H9 (cell line): ENCODE results near the gene PEX16. TPM values are rescaled to one million over a fixed set of nuclear protein-coding genes. Genes with fewer than 3 reads are reported as not detected.

Experiments used
- DNase-seq: peaks from one replicate; pipeline ENCODE4 v3.0.0-alpha.2; 2017
- H2AFZ ChIP-seq: one replicate; pipeline ENCODE4 v1.6.1; 2013; ENCODE audit warnings: mild to moderate bottlenecking, low read length, control low read depth, moderate library complexity
- H2AK5ac ChIP-seq: 2 replicates; pipeline ENCODE4 v1.6.1; 2013; ENCODE audit warnings: low read length, control low read depth, mixed read lengths; ENCODE audit not compliant: insufficient read length
- H2BK120ac ChIP-seq: one replicate; pipeline ENCODE4 v1.6.1; 2013; ENCODE audit warnings: low read depth, mild to moderate bottlenecking, low read length, control low read depth, inconsistent platforms; ENCODE audit not compliant: poor library complexity, severe bottlenecking
- H2BK12ac ChIP-seq: 2 replicates; pipeline ENCODE4 v1.6.1; 2013; ENCODE audit warnings: low read length, control low read depth, mixed read lengths, low read depth; ENCODE audit not compliant: insufficient read length
- H2BK15ac ChIP-seq: 2 replicates; pipeline ENCODE4 v1.6.1; 2013; ENCODE audit warnings: low read depth, low read length, control low read depth
- H2BK20ac ChIP-seq: one replicate; pipeline ENCODE4 v1.6.1; 2013; ENCODE audit warnings: low read depth, mild to moderate bottlenecking, low read length, control low read depth, inconsistent platforms; ENCODE audit not compliant: poor library complexity, severe bottlenecking
- H2BK5ac ChIP-seq: 2 replicates; pipeline ENCODE4 v1.6.1; 2013; ENCODE audit warnings: low read length, control low read depth, mixed read lengths; ENCODE audit not compliant: insufficient read length
- H3K14ac ChIP-seq: 2 replicates; pipeline ENCODE4 v1.6.1; 2013; ENCODE audit warnings: low read length, control low read depth; ENCODE audit not compliant: insufficient read depth
- H3K18ac ChIP-seq: 2 replicates; pipeline ENCODE4 v1.6.1; 2013; ENCODE audit warnings: low read depth, mild to moderate bottlenecking, mixed read lengths, low read length, control low read depth; ENCODE audit not compliant: insufficient read length
- H3K23ac ChIP-seq: 2 replicates; pipeline ENCODE4 v1.6.1; 2013; ENCODE audit warnings: low read length, control low read depth, mixed read lengths, low read depth; ENCODE audit not compliant: insufficient read length
- H3K23me2 ChIP-seq: 2 replicates; pipeline ENCODE4 v1.6.1; 2013; ENCODE audit warnings: low read depth, mild to moderate bottlenecking, mixed read lengths, low read length, control low read depth; ENCODE audit not compliant: insufficient read length, poor library complexity, severe bottlenecking
- H3K27ac ChIP-seq: 2 replicates; pipeline ENCODE4 v1.5.1; 2013; ENCODE audit warnings: low read length, control low read depth, mixed read lengths, low read depth; ENCODE audit not compliant: insufficient read length
- H3K27me3 ChIP-seq: 2 replicates; pipeline ENCODE4 v1.6.1; 2013; ENCODE audit warnings: low read length, control low read depth, inconsistent platforms; ENCODE audit not compliant: insufficient read depth
- H3K4ac ChIP-seq: 2 replicates; pipeline ENCODE4 v1.6.1; 2013; ENCODE audit warnings: low read depth, mild to moderate bottlenecking, control low read depth, inconsistent platforms, low read length, moderate library complexity
- H3K4me1 ChIP-seq: 2 replicates; pipeline ENCODE4 v1.6.1; 2013; ENCODE audit warnings: low read length, control low read depth, inconsistent platforms; ENCODE audit not compliant: insufficient read depth
- H3K4me2 ChIP-seq: 2 replicates; pipeline ENCODE4 v1.6.1; 2013; ENCODE audit warnings: low read length, control low read depth, mixed read lengths; ENCODE audit not compliant: insufficient read length, insufficient read depth
- H3K56ac ChIP-seq: 2 replicates; pipeline ENCODE4 v1.6.1; 2013; ENCODE audit warnings: low read depth, mild to moderate bottlenecking, mixed read lengths, low read length, control low read depth; ENCODE audit not compliant: insufficient read length
- H3K79me1 ChIP-seq: 2 replicates; pipeline ENCODE4 v1.6.1; 2013; ENCODE audit warnings: low read depth, mild to moderate bottlenecking, moderate library complexity, low read length, control low read depth, inconsistent platforms; ENCODE audit not compliant: insufficient read depth, poor library complexity, severe bottlenecking
- H3K79me2 ChIP-seq: 2 replicates; pipeline ENCODE4 v1.6.1; 2013; ENCODE audit warnings: low read length, control low read depth, inconsistent platforms; ENCODE audit not compliant: insufficient read depth
- H3K9ac ChIP-seq: 2 replicates; pipeline ENCODE4 v1.6.1; 2013; ENCODE audit warnings: low read length, control low read depth, mixed read lengths; ENCODE audit not compliant: insufficient read length; ENCODE audit errors: extremely low read depth
- H3K9me3 ChIP-seq: one replicate; pipeline ENCODE4 v1.6.1; 2013; ENCODE audit warnings: low read depth, low read length, inconsistent platforms; ENCODE audit not compliant: control insufficient read depth
- H3T11ph ChIP-seq: one replicate; pipeline ENCODE4 v1.6.1; 2013; ENCODE audit warnings: mild to moderate bottlenecking, low read length, control low read depth, inconsistent platforms
- H4K20me1 ChIP-seq: one replicate; pipeline ENCODE4 v1.6.1; 2013; ENCODE audit not compliant: control insufficient read depth, insufficient read length, insufficient read depth
- H4K5ac ChIP-seq: 2 replicates; pipeline ENCODE4 v1.6.1; 2013; ENCODE audit warnings: low read depth, mild to moderate bottlenecking, mixed read lengths, low read length, control low read depth; ENCODE audit not compliant: insufficient read length
- H4K8ac ChIP-seq: replicated peaks from 2 replicates; pipeline ENCODE4 v1.6.1; 2013; ENCODE audit warnings: low read length, control low read depth, mixed read lengths, low read depth; ENCODE audit not compliant: insufficient read length
- H4K91ac ChIP-seq: 2 replicates; pipeline ENCODE4 v1.6.1; 2013; ENCODE audit warnings: low read depth, mild to moderate bottlenecking, moderate library complexity, mixed read lengths, low read length, control low read depth; ENCODE audit not compliant: insufficient read length
- H3K27ac Mint-ChIP-seq, 3 experiments: 2 replicates in 2 of 3; 3 replicates in 1 of 3; pipeline ENCODE4 v1.8.0; 2020 to 2021; ENCODE audit warnings: mixed read lengths in 3 of 3, mild to moderate bottlenecking in 1 of 3, moderate library complexity in 1 of 3
- H3K27me3 Mint-ChIP-seq: 2 replicates; pipeline ENCODE4 v1.8.0; 2021; ENCODE audit warnings: low read depth, mild to moderate bottlenecking, moderate library complexity, mixed read lengths
- H3K36me3 Mint-ChIP-seq, 3 experiments: 2 replicates in 2 of 3; 3 replicates in 1 of 3; pipeline ENCODE4 v1.8.0; 2020 to 2021; ENCODE audit warnings: low read depth in 3 of 3, mixed read lengths in 3 of 3; ENCODE audit not compliant: insufficient read depth in 1 of 3
- H3K4me1 Mint-ChIP-seq, 2 experiments: 2 replicates each; pipeline ENCODE4 v1.8.0; 2020; ENCODE audit warnings: mixed read lengths in 2 of 2
- H3K4me3 Mint-ChIP-seq, 2 experiments: 2 replicates in 1 of 2; 3 replicates in 1 of 2; pipeline ENCODE4 v1.8.0; 2020 to 2021; ENCODE audit warnings: mild to moderate bottlenecking in 2 of 2, mixed read lengths in 2 of 2, moderate library complexity in 1 of 2
- H3K9me3 Mint-ChIP-seq, 2 experiments: 2 replicates in 1 of 2; 3 replicates in 1 of 2; pipeline ENCODE4 v1.8.0; 2020; ENCODE audit warnings: mild to moderate bottlenecking in 2 of 2, mixed read lengths in 2 of 2, moderate library complexity in 1 of 2
- CTCF ChIP-seq: fragments of 200-600 bp; sonication (generic); conservative IDR thresholded peaks from 3 replicates; pipeline ENCODE4 v1.8.0; 2021; ENCODE audit warnings: antibody characterized with exemption, mild to moderate bottlenecking
- WGBS: extraction: QIAGEN DNeasy Blood & Tissue Kit; methylation state at CpG from one replicate; pipeline ENCODE4 v1.1.7; 2013; ENCODE audit warnings: missing lambda C conversion rate, low lambda C conversion rate, mixed read lengths; ENCODE audit not compliant: insufficient read length; ENCODE audit errors: extremely low coverage; 5-methylcytosine and 5-hydroxymethylcytosine counted together
- total RNA-seq: library from RNA; stranded (reverse); gene quantifications from 2 replicates; pipeline ENCODE4 v1.2.1, GENCODE V29; 2021

PEX16 gene
- total RNA-seq, 1 experiment from 2014 or later: 30.8 TPM

- H3K4me1 ChIP-seq: 0 out of 2 replicates have a peak, but pooled peaks cover 2% of the 10 kb centered on the region
- no peaks in the 10 kb centered on the region for H3K23me2 ChIP-seq
- no peak overlapping the region; a peak in 1 of 5 replicates for H3K4me3 Mint-ChIP-seq
- no peak overlapping the region for H3K27ac ChIP-seq
- H3K9me3 ChIP-seq: no peaks in the 10 kb centered on the region
- no peaks in the 10 kb centered on the region for H3K79me2 ChIP-seq
- no peak overlapping the region for H4K8ac ChIP-seq
- H3K14ac ChIP-seq: no peak overlapping the region
- no peak overlapping the region for H2AK5ac ChIP-seq
- no peaks in the 10 kb centered on the region for H4K20me1 ChIP-seq
- H3K23ac ChIP-seq: no peak overlapping the region
- H3T11ph ChIP-seq: no peak overlapping the region
- H4K5ac ChIP-seq: no peak overlapping the region
- peaks cover 0 to 7% (median 0%) of the 10 kb centered on the region in 3 experiments; a peak in 3 of 7 replicates for H3K36me3 Mint-ChIP-seq
- WGBS: no CpG with 5 or more reads among the region's 10 CpGs
- no peak for TF ChIP-seq CTCF
- no peak overlapping the region for H3K9ac ChIP-seq
- no peaks in the 10 kb centered on the region; a peak in 1 of 5 replicates for H3K9me3 Mint-ChIP-seq
- H3K18ac ChIP-seq: no peak overlapping the region
- no peak overlapping the region for H2BK20ac ChIP-seq
- H2BK15ac ChIP-seq: no peak overlapping the region
- H2BK12ac ChIP-seq: no peak overlapping the region
- no peak overlapping the region for H3K4ac ChIP-seq
- H3K56ac ChIP-seq: no peak overlapping the region
- H2BK5ac ChIP-seq: no peak overlapping the region
- H3K79me1 ChIP-seq: no peaks in the 10 kb centered on the region
- H3K27ac Mint-ChIP-seq: no peak overlapping the region
- no peak overlapping the region for H2BK120ac ChIP-seq
- no peak overlapping the region for H3K4me2 ChIP-seq
- peaks cover 12 to 21% of the 10 kb centered on the region in 2 experiments for H3K4me1 Mint-ChIP-seq
- no peaks in the 10 kb centered on the region for H3K27me3 ChIP-seq
- H4K91ac ChIP-seq: no peak overlapping the region
- H3K27me3 Mint-ChIP-seq: peaks cover 10% of the 10 kb centered on the region
- H2AFZ ChIP-seq: no peak overlapping the region
- DNase-seq: no peak
Measured at GRCh38 chr11:45887587-45887986, 30.1 kb downstream of the PEX16 start.
